Esophagus squamous epithelium (tissue), 4 donors: Measurements from ENCODE around the gene GPR158.

ENCODE experiments used
- POLR2A ChIP-seq, 4 donors: fragments of 450-650 bp; IDR thresholded peaks; one replicate each; pipeline ENCODE4 v1.6.1; 2017; ENCODE audit warnings: antibody characterized with exemption in 4 of 4, mild to moderate bottlenecking in 4 of 4, moderate library complexity in 3 of 4
- TF ChIP-seq, protein P1 (sequence below), 6 experiments: fragments of 450-650 bp in 4 of 6; fragments of 200-600 bp in 2 of 6; sonication (generic) in 2 of 6; IDR thresholded peaks; one replicate each; pipeline ENCODE4 v1.5.1; 2016 to 2019; ENCODE audit warnings: antibody characterized with exemption in 6 of 6, mild to moderate bottlenecking in 4 of 6, moderate library complexity in 4 of 6

- TF ChIP-seq, protein P1, sequence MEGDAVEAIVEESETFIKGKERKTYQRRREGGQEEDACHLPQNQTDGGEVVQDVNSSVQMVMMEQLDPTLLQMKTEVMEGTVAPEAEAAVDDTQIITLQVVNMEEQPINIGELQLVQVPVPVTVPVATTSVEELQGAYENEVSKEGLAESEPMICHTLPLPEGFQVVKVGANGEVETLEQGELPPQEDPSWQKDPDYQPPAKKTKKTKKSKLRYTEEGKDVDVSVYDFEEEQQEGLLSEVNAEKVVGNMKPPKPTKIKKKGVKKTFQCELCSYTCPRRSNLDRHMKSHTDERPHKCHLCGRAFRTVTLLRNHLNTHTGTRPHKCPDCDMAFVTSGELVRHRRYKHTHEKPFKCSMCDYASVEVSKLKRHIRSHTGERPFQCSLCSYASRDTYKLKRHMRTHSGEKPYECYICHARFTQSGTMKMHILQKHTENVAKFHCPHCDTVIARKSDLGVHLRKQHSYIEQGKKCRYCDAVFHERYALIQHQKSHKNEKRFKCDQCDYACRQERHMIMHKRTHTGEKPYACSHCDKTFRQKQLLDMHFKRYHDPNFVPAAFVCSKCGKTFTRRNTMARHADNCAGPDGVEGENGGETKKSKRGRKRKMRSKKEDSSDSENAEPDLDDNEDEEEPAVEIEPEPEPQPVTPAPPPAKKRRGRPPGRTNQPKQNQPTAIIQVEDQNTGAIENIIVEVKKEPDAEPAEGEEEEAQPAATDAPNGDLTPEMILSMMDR (IDR thresholded peaks at IDR 0.05): no peak
- no peak for TF ChIP-seq POLR2A (IDR thresholded peaks at IDR 0.05)
Observed at GRCh38 chr10:25356609-25357008, 181.8 kb downstream of the GPR158 start.
